ENCODE measurements around the gene GMIP.

The GMIP gene

GRCh38 chr19:19632661-19633060, 10.8 kb downstream of the GMIP start:
- no peak for DNase-seq (ENCODE audit: low spot score)
- TF ChIP-seq CTCF (IDR thresholded peaks at IDR 0.05; ENCODE audit: extremely low read depth, missing control alignments) = no peak

GRCh38 chr19:19631346-19631745, 12.1 kb downstream of the GMIP start:
- DNase-seq (ENCODE audit: low spot score) = no peak
- TF ChIP-seq CTCF (IDR thresholded peaks at IDR 0.05; ENCODE audit: extremely low read depth, missing control alignments) = no peak

DNA sequence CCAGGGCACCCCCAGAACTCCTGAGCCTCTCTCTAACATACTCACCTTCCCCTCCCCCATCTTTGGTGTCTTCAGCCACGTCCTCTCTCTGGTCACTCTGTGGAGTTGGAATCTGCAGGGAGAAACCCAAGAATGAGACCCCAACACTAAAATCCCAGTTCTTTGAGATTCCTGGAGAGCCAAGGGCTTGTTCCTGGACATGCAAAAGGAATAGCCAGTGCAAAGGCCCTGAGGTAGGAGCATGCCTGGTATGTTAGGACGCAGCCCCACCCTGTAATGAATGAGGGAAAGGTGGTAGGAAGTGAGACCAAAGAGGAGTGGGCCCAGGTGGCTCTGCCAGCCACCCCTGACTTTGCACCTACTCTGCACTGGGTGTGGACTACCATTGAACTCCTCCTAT, 13.0 kb downstream of the GMIP start:
- no peak for TF ChIP-seq CTCF (IDR thresholded peaks at IDR 0.05; ENCODE audit: extremely low read depth, missing control alignments)
- DNase-seq (ENCODE audit: low spot score) = no peak

DNA sequence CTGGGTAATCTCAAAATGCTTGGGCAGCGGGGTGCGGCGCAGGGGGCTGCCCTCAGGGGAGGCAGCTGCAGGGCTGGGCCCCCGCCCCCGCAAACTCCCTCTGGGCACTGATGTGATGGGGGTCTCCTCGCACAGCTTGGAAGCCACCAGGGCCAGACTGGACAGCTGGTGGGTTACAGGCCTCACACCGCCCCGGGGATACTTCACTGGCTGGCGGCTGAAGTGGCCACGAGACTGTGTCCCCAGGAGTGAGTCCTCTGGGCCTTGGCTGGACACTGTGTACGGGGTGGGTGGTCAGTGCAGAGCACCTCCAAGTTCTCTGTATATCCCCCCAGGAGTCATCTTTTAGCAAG, 13.4 kb downstream of the GMIP start:
- no peak for DNase-seq (ENCODE audit: low spot score)
- TF ChIP-seq CTCF (IDR thresholded peaks at IDR 0.05; ENCODE audit: extremely low read depth, missing control alignments) = no peak

DNA sequence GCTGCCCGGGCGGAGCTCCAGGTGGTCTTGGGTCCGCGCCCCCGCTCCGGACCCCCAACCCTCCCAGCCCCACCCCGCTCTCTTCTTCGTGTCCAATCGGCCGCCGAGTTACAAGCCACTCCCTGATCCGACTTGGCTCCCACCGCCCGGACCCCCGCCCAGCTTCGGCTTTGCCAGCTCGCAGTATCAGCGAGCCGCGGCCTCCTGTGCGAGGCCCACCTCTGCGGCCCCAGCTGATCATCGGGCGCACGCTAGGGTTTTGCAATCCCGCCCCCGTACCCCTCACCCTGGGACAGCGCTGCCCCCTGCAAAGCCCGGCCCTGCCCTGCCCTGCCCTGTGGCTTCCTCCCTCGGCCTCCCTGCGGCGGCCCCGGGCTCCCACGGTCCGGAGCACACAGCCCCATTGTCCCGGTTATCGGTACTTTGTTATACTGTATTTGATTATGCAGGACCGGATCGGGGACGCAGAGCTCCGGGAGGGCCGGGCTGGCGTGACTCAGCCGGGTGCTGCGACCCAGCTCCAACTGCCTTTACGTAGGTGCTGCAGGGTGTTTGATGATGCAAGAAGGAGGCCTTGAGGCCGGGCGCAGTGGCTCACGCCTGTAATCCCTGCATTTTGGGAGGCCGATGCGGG, 14.8 kb downstream of the GMIP start:
- TF ChIP-seq CTCF (IDR thresholded peaks at IDR 0.05; ENCODE audit: extremely low read depth, missing control alignments) = no peak
- DNase-seq (ENCODE audit: low spot score) = peak; percentile 70

GRCh38 chr19:19627621-19628500, 15.6 kb downstream of the GMIP start, which contains the start of gene LPAR2:
TSS of gene LPAR2 (minus strand) at chr19:19628220. CDS start at chr19:19627275, 945 bp downstream.
- no peak for TF ChIP-seq CTCF (IDR thresholded peaks at IDR 0.05; ENCODE audit: extremely low read depth, missing control alignments)
- peak; percentile 99 for DNase-seq (ENCODE audit: low spot score)
